ENCODE data around the gene LYL1.
A peak's percentile ranks its signal among the peaks of the same experiment; 100 is the strongest.

LYL1 gene

DNA sequence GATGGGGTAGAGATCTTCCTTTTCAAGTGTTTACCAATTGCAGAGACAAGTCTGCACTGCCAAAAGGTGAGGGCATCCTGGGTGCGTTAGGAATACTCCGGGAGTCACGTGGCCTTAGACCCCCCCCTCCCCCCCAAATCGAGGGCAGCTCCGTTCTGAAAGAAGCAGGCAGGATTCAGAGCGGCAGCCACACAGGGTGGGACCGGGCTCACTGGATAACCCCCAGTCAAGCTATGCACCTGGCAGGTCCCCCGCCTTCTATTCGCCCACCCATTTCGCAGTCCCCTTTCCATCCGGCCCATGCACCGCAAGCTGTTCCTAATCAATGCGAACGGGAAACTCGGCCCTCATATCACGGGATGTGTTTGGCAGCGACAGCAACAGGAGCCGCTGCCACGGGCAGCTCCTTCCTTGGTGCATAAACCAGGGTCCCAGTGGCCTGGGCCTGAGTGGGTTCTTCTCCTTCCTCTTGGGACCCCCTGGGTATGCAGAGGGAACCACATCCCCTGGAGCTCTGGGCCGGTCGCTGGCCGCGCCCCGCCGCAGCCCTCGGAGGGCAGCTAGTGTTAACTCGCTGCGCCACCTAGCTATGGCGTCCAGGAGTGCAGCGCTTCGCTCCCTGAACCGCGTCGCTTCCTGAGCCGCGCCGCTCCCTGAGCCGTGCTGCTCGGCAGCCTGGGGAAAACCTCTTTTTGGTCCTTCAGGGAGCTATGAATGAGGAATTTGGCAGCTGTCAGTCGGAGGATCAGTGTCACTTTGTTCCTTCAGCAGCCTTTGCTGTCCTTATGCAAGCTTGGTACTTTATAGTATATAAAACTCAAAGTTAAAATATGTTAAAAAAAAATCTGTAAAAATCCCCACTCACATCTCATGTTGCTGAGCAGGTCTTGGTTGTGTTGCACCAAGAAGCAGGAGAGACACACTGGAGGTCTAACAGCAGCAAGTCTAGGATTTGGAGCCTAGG is 41.4 kb downstream of the LYL1 start:
- TF ChIP-seq, protein P1, sequence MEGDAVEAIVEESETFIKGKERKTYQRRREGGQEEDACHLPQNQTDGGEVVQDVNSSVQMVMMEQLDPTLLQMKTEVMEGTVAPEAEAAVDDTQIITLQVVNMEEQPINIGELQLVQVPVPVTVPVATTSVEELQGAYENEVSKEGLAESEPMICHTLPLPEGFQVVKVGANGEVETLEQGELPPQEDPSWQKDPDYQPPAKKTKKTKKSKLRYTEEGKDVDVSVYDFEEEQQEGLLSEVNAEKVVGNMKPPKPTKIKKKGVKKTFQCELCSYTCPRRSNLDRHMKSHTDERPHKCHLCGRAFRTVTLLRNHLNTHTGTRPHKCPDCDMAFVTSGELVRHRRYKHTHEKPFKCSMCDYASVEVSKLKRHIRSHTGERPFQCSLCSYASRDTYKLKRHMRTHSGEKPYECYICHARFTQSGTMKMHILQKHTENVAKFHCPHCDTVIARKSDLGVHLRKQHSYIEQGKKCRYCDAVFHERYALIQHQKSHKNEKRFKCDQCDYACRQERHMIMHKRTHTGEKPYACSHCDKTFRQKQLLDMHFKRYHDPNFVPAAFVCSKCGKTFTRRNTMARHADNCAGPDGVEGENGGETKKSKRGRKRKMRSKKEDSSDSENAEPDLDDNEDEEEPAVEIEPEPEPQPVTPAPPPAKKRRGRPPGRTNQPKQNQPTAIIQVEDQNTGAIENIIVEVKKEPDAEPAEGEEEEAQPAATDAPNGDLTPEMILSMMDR (IDR thresholded peaks at IDR 0.05; ENCODE audit: extremely low read depth, missing control alignments): peak; percentile 98
- DNase-seq (ENCODE audit: low spot score): peak; percentile 90

DNA sequence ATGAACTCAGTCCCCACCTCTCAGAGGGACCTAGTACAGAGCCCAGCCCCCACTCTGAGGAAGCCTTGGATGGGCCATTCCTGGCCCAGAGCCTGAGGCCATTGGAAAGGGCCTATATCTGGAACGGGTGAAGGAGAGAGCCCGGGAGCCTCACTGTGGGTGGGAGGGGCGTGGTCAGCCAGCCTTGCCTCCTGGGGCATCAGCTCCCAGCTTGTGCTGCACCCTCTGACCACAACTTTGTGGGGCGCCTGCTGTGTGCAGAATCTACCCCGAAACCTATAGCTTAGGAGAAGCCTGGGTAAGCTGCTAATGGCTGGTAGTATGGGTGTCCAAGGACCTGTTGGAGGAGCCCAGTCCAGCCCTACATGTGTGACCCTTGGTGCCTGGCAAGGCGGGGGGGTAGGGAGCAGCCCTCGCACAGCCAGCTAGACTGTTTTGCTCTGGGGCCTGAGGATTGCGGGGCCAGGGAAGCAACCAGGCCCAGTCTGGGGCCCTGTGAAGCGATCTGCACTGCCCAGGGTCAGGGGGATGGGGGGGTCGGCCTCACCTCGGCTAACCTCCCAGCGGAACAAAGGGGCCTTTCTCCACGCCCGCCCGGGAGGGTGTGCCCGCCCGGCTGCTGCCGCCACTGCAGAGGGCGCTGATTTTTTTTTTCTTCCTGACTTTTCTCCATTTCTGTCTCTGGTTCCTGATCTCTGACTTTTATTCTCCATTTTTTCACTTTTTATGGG is 42.3 kb downstream of the LYL1 start:
- DNase-seq (ENCODE audit: low spot score): no peak
- TF ChIP-seq, protein P1 (IDR thresholded peaks at IDR 0.05; ENCODE audit: extremely low read depth, missing control alignments): no peak

DNA sequence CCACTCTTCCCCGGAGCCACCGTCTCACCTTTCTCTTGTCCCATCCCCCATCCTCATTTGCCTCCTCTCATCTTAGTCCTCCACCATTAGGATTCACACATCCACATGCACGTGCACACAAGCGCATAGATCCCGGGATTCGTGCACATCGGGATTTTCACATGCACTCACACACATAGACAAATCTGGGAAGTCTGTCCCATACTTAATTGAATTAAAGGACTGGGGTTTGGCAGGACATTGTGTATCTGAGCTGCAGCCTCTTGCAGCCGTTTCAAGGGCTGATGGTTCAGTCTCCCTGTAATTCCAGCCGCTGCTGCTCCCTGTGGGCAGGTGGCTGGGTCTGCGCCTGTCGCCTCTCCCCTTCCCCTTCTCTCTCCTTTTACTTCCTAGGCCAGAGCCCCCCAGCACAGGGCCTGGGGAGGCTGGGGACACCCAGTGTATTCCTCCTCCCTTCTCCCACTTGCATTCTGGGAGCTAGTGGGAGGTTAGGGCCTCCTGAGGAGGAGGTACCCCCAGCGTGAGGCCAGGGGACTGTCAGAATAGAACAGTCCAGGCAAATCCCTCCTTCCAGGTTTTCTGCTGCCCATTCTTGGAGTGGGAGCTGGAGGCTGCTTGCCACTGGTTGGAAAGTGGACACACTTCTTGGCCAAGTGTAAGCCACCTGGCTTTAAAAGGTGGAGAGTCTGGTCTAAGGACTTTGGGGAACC is 43.6 kb downstream of the LYL1 start:
- DNase-seq (ENCODE audit: low spot score): no peak
- TF ChIP-seq, protein P1 (IDR thresholded peaks at IDR 0.05; ENCODE audit: extremely low read depth, missing control alignments): no peak

DNA sequence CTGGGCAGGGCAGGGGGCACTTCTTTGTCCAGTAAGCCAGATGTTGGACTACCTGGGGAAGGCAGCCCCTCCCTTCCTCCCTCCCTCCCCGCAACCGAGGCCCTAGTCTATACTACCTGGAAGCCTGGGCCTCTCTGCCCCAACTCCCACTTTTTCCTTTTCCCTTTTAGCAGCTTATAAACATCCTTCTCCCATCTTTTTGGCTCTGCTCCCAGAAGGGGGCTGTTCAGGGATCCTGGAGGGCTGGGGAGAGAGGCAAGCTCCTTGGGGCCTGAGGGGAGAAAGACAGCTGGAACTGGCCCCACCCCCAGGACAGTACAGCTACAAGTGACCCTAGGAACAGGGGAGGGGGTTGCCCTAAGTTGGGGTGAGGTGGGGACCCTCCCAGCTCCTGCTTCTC is 44.9 kb downstream of the LYL1 start:
- TF ChIP-seq, protein P1 (IDR thresholded peaks at IDR 0.05; ENCODE audit: extremely low read depth, missing control alignments): no peak
- DNase-seq (ENCODE audit: low spot score): no peak

DNA sequence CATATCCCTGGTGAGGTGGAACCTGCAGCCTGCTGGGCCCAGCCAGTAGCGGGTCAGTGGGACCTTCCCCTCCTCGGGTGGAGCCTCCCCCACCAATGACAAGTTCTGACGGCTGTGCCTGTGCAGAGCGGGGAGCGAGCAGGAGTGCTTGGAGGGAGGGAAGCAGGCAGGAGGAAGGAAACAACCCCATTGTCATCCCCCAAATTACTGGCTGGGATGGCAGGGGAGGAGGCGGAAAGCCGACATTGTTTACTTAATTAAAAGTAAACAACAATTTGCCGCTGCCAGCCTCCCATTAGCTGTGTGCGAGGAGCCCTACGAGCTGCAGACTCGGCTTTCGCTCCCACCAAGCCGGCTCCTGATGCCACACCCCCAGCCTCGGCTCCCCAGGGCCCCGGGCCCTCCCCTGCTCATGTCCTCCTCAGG is 45.5 kb downstream of the LYL1 start:
- no peak for DNase-seq (ENCODE audit: low spot score)
- TF ChIP-seq, protein P1 (IDR thresholded peaks at IDR 0.05; ENCODE audit: extremely low read depth, missing control alignments): no peak

DNA sequence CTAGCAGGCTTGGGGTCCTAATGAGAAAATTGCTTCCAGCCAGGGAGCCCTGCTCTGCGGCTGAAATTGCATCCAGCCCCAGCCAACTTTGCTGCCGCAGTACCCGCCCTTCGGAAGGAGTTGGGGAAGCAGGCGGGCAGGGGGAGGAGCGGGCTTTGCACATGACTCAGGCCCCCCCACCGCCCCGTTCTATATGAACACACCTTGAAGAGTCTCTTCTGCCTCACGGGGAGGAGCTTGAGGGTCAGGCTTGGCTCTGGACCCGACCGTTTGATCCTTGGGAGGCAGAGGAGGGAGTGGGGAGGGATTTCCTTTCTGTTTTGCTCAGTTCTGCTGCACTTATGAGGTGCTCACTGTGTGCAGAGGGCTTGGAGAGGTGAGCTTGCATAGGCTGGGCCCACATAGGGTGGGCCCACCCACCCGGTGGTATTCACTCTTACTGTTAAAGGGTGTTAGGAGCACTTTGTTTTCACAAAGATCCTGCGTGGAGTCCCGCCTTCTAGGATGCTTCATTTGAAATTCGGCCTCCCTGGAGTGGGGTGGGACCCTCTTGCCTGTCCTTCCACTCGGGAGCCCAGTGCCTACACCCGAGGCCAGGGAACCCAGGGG is 46.5 kb downstream of the LYL1 start:
- DNase-seq (ENCODE audit: low spot score): no peak
- TF ChIP-seq, protein P1 (IDR thresholded peaks at IDR 0.05; ENCODE audit: extremely low read depth, missing control alignments): no peak

All from GM20000 (cell line).